OCI-LY7 (cell line): Measurements from ENCODE around the gene ATPAF2. TPM values are rescaled to one million over a fixed set of nuclear protein-coding genes. Genes with fewer than 3 reads are reported as not detected.

ENCODE experiments used
- BruUV-seq: library from RNA; stranded (reverse); fragments of 400-500 nt; replicated peaks from 2 replicates; lab custom pipeline; 2021; lab: Mats Ljungman, UMichigan
- CTCF ChIA-PET: fragments of 300-600 bp; sonication (Branson Sonifier 250); formaldehyde crosslinking; loops from one replicate; lab custom pipeline; 2022; ENCODE audit warnings: antibody characterized with exemption; ENCODE audit not compliant: unreplicated experiment; lab: Charles Lee
- POLR2A ChIA-PET: fragments of 300-600 bp; sonication (Branson Sonifier 250); formaldehyde crosslinking; loops from one replicate; lab custom pipeline; 2022; ENCODE audit warnings: antibody characterized with exemption; lab: Charles Lee
- DNase-seq: peaks from one replicate; pipeline ENCODE4 v3.0.0-alpha.2; 2015; ENCODE audit warnings: low spot score
- H2AFZ ChIP-seq: fragments of 200-600 bp; sonication (generic), shearing (Covaris generic); 2 replicates; pipeline ENCODE4 v1.6.1; 2014; ENCODE audit warnings: mild to moderate bottlenecking, antibody characterized with exemption, low read length, moderate library complexity
- H3K27ac ChIP-seq: fragments of 200-600 bp; sonication (generic); 2 replicates; pipeline ENCODE4 v1.5.1; 2014; ENCODE audit warnings: mixed run types, low read depth, mild to moderate bottlenecking, moderate library complexity, low read length, inconsistent platforms; ENCODE audit not compliant: poor library complexity, severe bottlenecking
- H3K36me3 ChIP-seq: fragments of 200-600 bp; sonication (generic); 2 replicates; pipeline ENCODE4 v1.6.1; 2014; ENCODE audit warnings: mild to moderate bottlenecking, antibody characterized with exemption, low read length, moderate library complexity, mixed read lengths; ENCODE audit not compliant: insufficient read depth
- H3K4me1 ChIP-seq: fragments of 200-600 bp; sonication (generic); 2 replicates; pipeline ENCODE4 v1.5.1; 2014; ENCODE audit warnings: mild to moderate bottlenecking, low read length; ENCODE audit not compliant: insufficient read depth, poor library complexity, severe bottlenecking
- H3K4me2 ChIP-seq: fragments of 200-600 bp; sonication (generic); 2 replicates; pipeline ENCODE4 v1.6.1; 2014; ENCODE audit warnings: mild to moderate bottlenecking, low read length
- H3K4me3 ChIP-seq: fragments of 200-600 bp; sonication (generic); 2 replicates; pipeline ENCODE4 v1.5.1; 2014; ENCODE audit warnings: mild to moderate bottlenecking, low read depth, low read length; ENCODE audit not compliant: poor library complexity, severe bottlenecking
- H3K79me2 ChIP-seq: fragments of 200-600 bp; sonication (generic); 2 replicates; pipeline ENCODE4 v1.6.1; 2016; ENCODE audit warnings: low read depth, mild to moderate bottlenecking, low read length, moderate library complexity, mixed read lengths; ENCODE audit not compliant: insufficient read depth
- H3K9me2 ChIP-seq: fragments of 200-600 bp; sonication (generic); 2 replicates; pipeline ENCODE4 v1.6.1; 2016; ENCODE audit warnings: mild to moderate bottlenecking, low read length, mixed read lengths; ENCODE audit not compliant: insufficient read depth
- H3K9me3 ChIP-seq: fragments of 200-600 bp; sonication (generic); 2 replicates; pipeline ENCODE4 v1.6.1; 2014; ENCODE audit warnings: mild to moderate bottlenecking, mixed run types, low read length, mixed read lengths
- H4K20me1 ChIP-seq: fragments of 200-600 bp; sonication (generic); 2 replicates; pipeline ENCODE4 v1.6.1; 2014; ENCODE audit warnings: mild to moderate bottlenecking, antibody characterized with exemption, low read length, moderate library complexity, mixed read lengths; ENCODE audit not compliant: insufficient read depth
- EZH2phosphoT487 ChIP-seq: fragments of 200-600 bp; sonication (generic); IDR thresholded peaks from 2 replicates; pipeline ENCODE4 v1.6.1; 2018; ENCODE audit warnings: low read depth, borderline replicate concordance, mild to moderate bottlenecking, mixed run types, antibody characterized with exemption, low read length, moderate library complexity, mixed read lengths
- intact Hi-C: fragments of 100-400 bp; cut with micrococcal nuclease; formaldehyde crosslinking; loops from one replicate; pipeline ENCODE4 v1.10.0; 2022; ENCODE audit not compliant: unreplicated experiment
- total RNA-seq, 2 experiments: library from RNA; depleted of rRNA in 1 of 2; stranded (reverse); fragments of >200 nt in 1 of 2; shearing (Covaris generic) in 1 of 2; gene quantifications; 2 replicates each; pipeline ENCODE4 v1.2.3, GENCODE V29; 2014 to 2022
- TF ChIP-seq, protein P1 (sequence below): fragments of 200-600 bp; sonication (generic); conservative IDR thresholded peaks from 2 replicates; pipeline ENCODE4 v1.5.1; 2014; ENCODE audit warnings: mild to moderate bottlenecking, antibody characterized with exemption, low read length, moderate library complexity, mixed read lengths

ATPAF2 gene
- total RNA-seq, 2 experiments from 2014 or later: 42.9 to 56.2 TPM

- POLR2A ChIA-PET: no interaction called here
- Histone ChIP-seq H4K20me1 (no peaks in the 10 kb centered on the region), H3K27ac (no peak overlapping the region), H3K9me3 (no peaks in the 10 kb centered on the region), H3K36me3 (peaks cover 42% of the 10 kb centered on the region), H2AFZ (no peak overlapping the region), H3K79me2 (no peaks in the 10 kb centered on the region), H3K9me2 (no peaks in the 10 kb centered on the region), H3K4me1 (no peaks in the 10 kb centered on the region), H3K4me2 (no peak overlapping the region), H3K4me3 (no peak overlapping the region)
- BruUV-seq: no TSS peak
- CTCF ChIA-PET: no interaction called here
- intact Hi-C loops: no loop called here
- no peak for DNase-seq
- TF ChIP-seq EZH2phosphoT487: no peak
- TF ChIP-seq, protein P1, sequence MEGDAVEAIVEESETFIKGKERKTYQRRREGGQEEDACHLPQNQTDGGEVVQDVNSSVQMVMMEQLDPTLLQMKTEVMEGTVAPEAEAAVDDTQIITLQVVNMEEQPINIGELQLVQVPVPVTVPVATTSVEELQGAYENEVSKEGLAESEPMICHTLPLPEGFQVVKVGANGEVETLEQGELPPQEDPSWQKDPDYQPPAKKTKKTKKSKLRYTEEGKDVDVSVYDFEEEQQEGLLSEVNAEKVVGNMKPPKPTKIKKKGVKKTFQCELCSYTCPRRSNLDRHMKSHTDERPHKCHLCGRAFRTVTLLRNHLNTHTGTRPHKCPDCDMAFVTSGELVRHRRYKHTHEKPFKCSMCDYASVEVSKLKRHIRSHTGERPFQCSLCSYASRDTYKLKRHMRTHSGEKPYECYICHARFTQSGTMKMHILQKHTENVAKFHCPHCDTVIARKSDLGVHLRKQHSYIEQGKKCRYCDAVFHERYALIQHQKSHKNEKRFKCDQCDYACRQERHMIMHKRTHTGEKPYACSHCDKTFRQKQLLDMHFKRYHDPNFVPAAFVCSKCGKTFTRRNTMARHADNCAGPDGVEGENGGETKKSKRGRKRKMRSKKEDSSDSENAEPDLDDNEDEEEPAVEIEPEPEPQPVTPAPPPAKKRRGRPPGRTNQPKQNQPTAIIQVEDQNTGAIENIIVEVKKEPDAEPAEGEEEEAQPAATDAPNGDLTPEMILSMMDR: no peak
Measured at GRCh38 chr17:18025945-18026776, 12.8 kb downstream of the ATPAF2 start.

- Histone ChIP-seq H3K4me3 (no peak overlapping the region), H3K27ac (no peak overlapping the region), H3K9me2 (no peaks in the 10 kb centered on the region), H3K79me2 (no peaks in the 10 kb centered on the region), H3K36me3 (peaks cover 48% of the 10 kb centered on the region), H3K4me1 (no peaks in the 10 kb centered on the region), H4K20me1 (no peaks in the 10 kb centered on the region), H3K4me2 (no peak overlapping the region), H3K9me3 (no peaks in the 10 kb centered on the region), H2AFZ (no peak overlapping the region)
- no peak for DNase-seq
- ChIA-PET POLR2A (no interaction called here), CTCF (no interaction called here)
- TF ChIP-seq EZH2phosphoT487: no peak
- TF ChIP-seq, protein P1: no peak
- intact Hi-C loops: no loop called here
- no TSS peak for BruUV-seq
Measured at GRCh38 chr17:18025241-18025944, 13.6 kb downstream of the ATPAF2 start.
